HG03432 (cell line): ENCODE measurements around the gene GATA5.
"Not testable (repeated sequence)": the region's sequence is repeated elsewhere in the genome, so short reads cannot be mapped to it uniquely, and the experiment has no call there.

ENCODE experiments used
- ATAC-seq: cut with Tn5 transposase; IDR thresholded peaks from one replicate; pipeline ENCODE4 v1.9.1; 2021; ENCODE audit warnings: mild to moderate bottlenecking, moderate library complexity; ENCODE audit not compliant: unreplicated experiment

GATA5 gene

GRCh38 chr20:62433658-62434497 is 41.9 kb downstream of the GATA5 start:
- ATAC-seq: no peak

DNA sequence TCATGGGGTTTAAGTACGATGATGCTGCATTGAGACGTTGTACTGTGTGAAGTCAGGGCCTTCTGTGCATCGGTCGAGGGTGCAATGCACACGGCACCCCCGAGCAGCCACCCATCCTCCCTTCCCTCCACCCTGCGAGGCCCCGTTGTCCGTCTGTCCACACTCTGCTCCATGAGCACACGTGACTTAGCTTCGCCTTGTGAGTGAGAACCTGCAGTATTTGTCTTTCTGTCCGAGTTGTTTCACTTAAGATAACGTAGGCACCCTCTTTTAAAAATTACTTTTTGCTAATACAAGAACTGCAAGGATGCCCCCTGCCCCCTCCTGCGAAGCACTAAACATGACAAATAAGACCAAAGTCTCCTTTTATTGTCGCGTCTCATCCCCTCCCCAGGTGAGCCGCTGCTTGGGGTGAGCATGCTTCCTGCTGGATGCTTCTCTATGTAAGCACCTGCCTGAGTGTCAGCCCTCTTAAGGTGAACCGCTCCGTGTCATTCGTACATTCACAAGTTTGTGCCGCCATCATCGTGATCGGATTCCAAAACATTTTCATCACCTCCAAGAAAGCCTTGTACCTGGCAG is 44.8 kb downstream of the GATA5 start:
- no peak for ATAC-seq

- ATAC-seq: no peak
Measured at GRCh38 chr20:62430311-62430853, 45.4 kb downstream of the GATA5 start.

GRCh38 chr20:62429455-62430310 is 46.1 kb downstream of the GATA5 start:
- ATAC-seq: no peak

DNA sequence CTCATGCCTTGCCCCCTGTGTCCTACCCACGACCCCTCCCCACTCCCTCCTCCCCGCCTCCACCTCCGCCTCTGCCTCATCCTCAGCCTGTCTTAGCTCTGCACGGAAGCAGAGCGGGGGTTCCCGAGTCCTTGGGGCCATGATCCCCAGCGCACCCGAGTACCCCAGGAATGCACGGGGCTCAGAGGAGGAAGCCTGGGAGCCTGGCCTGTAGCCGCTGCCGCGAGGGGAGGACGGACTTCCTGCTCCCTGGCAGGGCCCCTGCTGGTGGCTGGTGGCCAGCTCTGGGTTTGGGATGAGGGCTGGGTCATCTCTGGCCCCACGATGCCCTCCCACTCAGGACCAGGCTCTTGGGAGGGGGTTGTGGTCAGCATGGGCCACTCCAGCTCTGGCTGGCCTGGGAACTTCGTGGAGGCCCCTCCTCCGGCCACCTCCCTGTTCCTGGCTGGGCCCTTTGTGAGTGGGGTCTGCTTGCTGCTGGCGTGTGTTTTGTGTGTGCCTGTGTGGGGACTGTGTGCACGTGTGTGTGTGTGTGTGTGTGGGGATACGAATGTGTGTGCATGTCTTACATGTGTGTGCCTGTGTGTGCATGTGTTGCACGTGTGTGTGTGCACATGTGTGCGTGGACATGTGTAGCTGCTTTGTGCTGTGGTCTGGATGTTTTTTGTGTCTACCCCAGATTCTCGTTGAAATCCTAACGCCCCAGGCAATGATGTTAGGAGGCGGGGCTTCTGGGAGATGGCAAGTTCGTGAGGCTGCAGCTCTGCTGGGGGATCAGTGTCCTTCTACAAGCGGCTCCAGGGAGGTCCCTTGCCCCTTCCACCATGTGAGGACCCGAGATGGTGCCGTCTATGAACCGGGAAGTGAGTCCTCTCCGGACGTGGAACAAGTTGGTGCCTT is 47.1 kb downstream of the GATA5 start:
- ATAC-seq: no peak

DNA sequence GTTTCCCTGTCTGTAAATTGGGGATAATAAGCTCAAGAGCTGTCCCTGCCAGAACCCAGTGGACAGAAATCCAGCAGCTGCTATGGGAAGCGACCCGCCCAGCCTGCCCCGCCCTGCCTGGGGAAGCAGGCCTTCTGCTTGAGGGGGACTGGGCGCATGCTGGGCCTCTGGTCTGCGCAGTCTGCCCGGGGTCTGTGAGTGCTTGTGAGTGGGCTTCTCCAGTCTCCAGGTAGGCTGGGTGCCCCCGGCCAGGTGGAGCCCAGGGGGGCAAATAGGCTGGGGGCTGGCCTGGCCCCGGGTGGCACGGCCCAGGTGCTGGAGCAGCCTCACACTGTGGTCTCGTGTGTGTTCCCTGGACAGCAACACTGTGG is 47.8 kb downstream of the GATA5 start:
- ATAC-seq: no peak

DNA sequence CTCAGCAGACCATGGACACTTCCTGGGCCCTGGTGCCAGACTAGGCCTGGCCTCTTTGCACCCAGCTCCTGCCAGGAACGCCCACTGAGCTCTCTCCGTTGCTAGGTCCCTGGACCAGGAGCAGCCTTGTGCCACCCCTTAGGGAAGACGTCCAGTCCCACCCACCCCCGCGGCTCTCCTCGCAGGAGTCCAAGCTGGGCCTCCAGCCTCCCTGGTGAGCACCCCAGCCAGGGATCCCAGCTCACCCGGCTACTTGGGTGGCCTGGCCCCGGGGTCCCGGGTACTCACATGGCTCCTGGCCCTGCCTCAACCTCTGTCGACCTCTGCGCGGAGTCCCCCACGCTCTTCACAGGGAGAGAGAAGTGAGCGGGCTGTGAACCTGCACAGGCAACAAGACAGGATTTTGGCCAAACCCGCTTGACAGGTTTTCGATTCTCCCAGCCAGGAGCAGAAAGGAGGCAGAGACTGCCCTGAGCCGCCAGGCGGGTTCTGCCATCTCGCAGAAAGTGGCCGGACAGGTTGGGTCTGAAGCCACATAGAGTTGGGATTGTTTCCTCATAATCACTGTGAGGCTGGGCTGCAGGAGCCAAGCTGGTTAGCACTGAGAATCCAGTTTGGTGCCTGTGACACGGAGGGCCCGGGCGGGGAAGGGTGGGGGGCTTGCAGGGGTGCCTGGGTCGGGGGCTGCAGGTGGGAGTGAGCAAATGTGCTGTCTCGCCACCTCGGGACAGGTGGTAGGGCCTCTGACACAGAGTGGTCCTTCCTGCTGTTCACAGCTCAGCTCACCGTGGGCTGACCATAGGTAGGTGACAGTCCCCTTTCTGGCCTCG is 48.4 kb downstream of the GATA5 start, which contains the start of gene RBBP8NL:
Gene RBBP8NL, minus strand, starts transcription at position 368 of the 830 bp plus-strand sequence. CDS start 7,892 bp downstream, outside the sequence.
- ATAC-seq: no peak

DNA sequence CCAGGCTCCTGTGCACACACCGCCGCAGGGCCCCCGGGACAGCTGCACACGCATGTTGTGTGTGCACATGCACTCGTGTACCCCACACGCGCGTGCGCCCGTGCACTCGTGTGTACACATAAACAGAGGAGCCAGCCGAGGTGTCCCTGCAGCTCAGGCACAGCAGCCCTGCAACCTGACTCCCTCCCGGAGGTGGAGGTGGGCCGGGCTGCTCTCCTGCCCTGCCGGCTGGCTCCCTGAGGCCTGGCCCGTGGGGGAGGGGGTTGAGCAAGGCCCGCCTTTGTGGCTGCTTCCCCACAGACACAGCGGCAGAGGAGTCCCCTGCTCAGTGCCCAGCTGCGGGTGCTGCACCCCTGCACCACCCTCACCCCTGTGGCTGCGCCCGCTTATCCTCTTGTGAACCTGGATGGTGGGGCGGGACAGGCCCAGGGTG is 49.1 kb downstream of the GATA5 start:
- no peak for ATAC-seq

GRCh38 chr20:62426059-62426348 is 49.8 kb downstream of the GATA5 start:
- ATAC-seq: not testable (repeated sequence)

DNA sequence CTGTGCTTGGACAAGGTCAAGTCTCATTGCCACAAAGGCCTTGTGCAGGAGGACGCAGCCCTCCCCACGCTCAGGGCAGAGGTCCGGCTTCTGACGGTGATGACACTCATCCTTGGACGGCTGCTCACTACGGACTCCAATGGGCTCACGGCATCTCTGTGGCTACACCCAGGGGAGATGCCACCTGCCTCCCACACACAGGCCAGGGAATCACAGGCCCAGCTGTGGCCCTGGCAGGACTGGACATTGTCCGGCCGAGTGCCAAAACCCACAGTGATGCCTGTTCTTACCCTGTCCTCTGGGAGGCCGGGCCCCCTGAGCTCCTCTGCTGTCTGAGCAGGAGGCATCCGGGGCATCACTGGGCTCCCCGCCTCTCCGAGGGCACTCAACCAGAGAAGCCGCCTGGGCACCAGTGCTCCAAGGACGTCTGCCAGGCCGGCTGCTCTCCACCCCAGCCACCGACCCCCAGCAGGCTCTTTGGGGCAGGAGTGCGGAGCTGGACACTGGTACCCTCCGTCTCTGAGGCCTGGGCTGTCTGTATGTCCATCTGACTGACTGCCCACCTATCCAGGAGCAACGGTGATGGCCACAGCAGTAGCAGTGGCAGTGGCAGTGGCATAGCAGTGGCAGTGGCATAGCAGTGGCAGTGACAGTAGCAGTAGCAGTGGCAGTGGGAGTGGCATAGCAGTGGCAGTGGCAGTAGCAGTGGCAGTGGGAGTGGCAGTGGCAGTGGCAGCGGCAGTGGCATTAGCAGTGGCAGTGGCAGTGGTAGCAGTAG is 50.3 kb downstream of the GATA5 start:
- no peak for ATAC-seq

DNA sequence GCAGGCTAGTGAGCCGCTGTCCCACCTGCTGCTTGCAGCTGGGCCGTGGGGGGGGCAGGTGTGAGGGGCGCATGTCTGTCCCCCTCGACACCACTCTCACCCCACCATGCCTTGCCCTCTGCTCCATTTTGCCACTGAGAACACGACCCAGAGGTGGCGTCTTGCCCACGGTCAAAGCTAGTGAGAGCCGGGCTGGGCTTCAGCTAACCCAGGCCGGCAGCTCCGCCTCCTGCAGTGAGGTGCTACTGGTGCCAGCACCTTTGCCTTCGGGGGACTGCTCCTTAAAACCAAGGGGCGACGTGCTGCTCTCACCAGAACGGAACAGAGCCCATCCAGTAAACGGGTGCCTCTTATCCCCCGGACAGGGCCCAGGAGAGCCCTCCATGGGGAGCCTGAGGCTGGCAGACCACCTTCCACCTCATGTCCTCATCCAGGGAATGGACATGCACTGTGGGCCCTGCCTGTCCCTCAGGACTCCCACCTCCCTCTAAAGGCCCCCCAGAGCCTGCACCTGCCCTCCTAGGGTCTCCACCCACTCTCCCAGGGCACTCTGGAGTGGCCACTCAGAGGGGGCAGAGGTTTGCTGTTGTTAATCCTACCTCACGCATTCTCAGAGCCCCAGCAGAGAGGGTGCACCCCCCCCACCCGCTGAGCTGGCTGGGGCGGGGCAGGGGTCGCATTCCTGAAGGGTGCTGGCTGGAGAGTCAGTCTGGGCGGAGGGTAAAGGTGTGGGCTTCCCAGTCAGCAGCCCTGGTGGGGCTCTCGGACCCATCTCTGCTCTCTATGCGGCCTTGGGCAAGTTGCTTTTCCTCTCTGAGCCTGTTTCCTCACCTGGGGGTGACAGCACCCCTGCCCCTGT is 51.3 kb downstream of the GATA5 start:
- no peak for ATAC-seq

DNA sequence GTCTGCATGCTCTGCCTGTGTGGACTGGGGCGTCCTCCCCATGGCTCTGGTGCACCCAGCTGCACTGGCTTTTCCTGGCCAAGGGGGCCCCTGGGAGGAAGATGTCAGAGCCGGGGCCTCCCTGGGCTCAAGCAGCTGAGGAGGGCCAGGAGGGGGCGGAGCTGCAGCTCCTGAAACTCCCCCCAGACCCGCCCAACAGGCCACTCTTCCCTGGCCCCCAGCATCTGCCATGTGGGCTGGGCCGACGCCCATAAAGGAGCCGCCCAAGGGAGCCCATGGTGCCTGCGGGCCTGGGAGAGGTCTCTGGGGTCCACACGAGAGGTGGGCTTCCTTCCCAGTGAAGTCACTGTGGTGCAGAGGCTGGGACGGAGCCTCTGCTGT is 52.5 kb downstream of the GATA5 start:
- no peak for ATAC-seq

- no peak for ATAC-seq
Measured at GRCh38 chr20:62422636-62423325, 53.0 kb downstream of the GATA5 start.

DNA sequence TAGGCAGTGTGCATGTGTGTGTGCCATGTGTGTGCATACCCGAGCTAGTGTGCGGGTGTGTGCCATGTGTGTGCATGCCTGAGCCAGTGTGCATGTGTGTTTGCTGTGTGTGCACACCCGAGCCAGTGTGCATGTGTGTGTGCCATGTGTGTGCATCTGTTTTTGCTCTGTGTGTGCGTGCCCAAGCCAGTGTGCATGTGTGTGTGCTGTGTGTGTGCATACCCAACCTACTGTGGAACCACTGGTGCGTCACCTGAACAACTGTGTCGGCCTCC is 54.1 kb downstream of the GATA5 start:
- ATAC-seq: no peak

DNA sequence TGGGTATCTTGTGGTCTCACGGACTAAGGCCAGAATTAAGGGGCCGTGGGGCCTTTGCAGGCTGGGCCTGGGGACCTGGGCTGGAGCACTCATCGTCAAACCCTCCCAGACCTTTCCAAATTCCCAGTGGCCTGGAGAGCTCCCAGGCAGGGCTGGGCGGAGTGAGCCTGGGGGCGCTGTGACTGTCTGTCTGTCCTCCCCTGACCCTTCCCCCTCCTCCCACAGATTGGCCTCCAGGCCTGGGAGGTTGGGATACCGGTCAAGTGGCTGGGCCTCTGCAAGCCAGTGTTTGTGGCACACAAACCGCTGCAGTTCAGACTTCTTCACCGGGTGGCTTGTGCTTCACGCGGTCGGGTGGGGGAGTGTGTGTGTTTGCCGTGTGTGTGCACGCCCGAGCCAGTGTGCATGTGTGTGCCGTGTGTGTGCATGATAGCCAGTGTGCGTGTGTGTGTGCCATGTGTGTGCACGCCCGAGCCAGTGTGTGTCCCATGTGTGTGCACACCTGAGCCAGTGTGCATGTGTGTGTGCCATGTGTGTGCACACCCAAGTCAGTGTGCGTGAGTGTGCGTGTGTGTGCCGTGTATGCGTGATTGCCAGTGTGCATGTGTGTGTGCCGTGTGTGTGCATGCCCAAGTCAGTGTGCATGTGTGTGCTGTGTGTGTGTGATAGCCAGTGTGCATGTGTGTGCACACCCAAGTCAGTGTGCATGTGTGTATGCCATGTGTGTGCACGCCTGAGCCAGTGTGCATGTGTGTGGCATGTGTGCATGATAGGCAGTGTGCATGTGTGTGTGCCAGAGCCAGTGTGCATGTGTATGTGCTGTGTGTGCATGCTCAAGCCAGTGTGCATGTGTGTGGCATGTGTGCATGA is 54.7 kb downstream of the GATA5 start:
- ATAC-seq: no peak

DNA sequence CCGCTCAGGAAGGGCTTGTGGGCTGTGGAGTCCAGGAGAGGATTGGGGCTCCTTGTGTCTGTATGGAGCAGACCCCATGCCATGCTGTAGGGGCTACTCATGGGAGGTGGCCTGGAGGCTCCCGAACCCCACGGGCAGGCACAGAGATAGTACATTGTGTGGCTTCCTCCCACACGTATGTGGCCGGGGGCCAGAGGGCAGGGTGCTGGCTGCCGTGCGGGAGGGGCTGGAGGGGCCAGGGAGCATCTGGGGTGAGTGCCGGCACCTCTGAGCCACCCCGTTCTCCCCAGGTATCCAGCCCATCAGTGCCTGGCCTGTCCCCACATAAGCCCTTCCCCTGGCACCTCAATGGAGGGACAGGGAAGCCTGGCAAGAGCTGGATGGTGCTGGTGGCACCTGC is 56.0 kb downstream of the GATA5 start:
- ATAC-seq: no peak
